Activated B cell treated with CpG ODN at 0.5 μM for 24 hours (primary cell): ENCODE results near the gene CHD5. TPM values are rescaled to one million over a fixed set of nuclear protein-coding genes. Genes with fewer than 3 reads are reported as not detected.

Experiments used
- ATAC-seq: fragments of 200-7000 bp; cut with Tn5 transposase; one replicate; pipeline ENCODE4 v1.10.0; 2021; ENCODE audit warnings: low read depth, mild to moderate bottlenecking, moderate library complexity
- CTCF ChIA-PET: fragments of 350-600 bp; sonication (Branson Sonifier 250); formaldehyde crosslinking; loops from one replicate; lab custom pipeline; 2021; ENCODE audit warnings: antibody characterized with exemption; lab: Charles Lee
- POLR2A ChIA-PET: fragments of 350-600 bp; sonication (Branson Sonifier 250); formaldehyde crosslinking; loops from one replicate; lab custom pipeline; 2021; ENCODE audit warnings: antibody characterized with exemption; lab: Charles Lee
- DNase-seq: peaks from one replicate; pipeline ENCODE4 v3.0.0; 2022
- H3K27ac Mint-ChIP-seq: one replicate; pipeline ENCODE4 v1.8.0; 2020; ENCODE audit warnings: mixed read lengths
- H3K27me3 Mint-ChIP-seq: one replicate; pipeline ENCODE4 v1.8.0; 2021; ENCODE audit warnings: mixed read lengths
- H3K36me3 Mint-ChIP-seq: one replicate; pipeline ENCODE4 v1.8.0; 2021; ENCODE audit warnings: low read depth, mixed read lengths
- H3K4me1 Mint-ChIP-seq: one replicate; pipeline ENCODE4 v1.8.0; 2021; ENCODE audit warnings: mixed read lengths
- H3K4me3 Mint-ChIP-seq: one replicate; pipeline ENCODE4 v1.8.0; 2020; ENCODE audit warnings: mild to moderate bottlenecking, mixed read lengths
- H3K9me3 Mint-ChIP-seq: one replicate; pipeline ENCODE4 v1.8.0; 2020; ENCODE audit warnings: mixed read lengths
- CTCF ChIP-seq: fragments of 200-600 bp; IDR thresholded peaks from one replicate; pipeline ENCODE4 v1.8.0; 2022; ENCODE audit warnings: antibody characterized with exemption, mild to moderate bottlenecking
- intact Hi-C: fragments of 100-400 bp; cut with micrococcal nuclease; formaldehyde crosslinking; loops from one replicate; pipeline ENCODE4 v1.15.1; 2024
- total RNA-seq: library from RNA; stranded (reverse); gene quantifications from 2 replicates; pipeline ENCODE4 v1.2.3, GENCODE V29; 2022

Gene CHD5
- total RNA-seq, 1 donor from 2014 or later: 0.31 TPM

- H3K4me1 Mint-ChIP-seq: peaks cover 6% of the 10 kb centered on the region
- no peaks in the 10 kb centered on the region for H3K36me3 Mint-ChIP-seq
- DNase-seq (no peak), ATAC-seq (no peak)
- no peaks in the 10 kb centered on the region for H3K9me3 Mint-ChIP-seq
- intact Hi-C loops: no loop called here
- H3K27me3 Mint-ChIP-seq: peaks cover 9% of the 10 kb centered on the region
- no peak for TF ChIP-seq CTCF
- H3K27ac Mint-ChIP-seq: no peak overlapping the region
- H3K4me3 Mint-ChIP-seq: no peak overlapping the region
- POLR2A ChIA-PET: no interaction called here
- CTCF ChIA-PET: no interaction called here
Measured at GRCh38 chr1:6152882-6153281, 27.2 kb downstream of the CHD5 start.

- no peak for TF ChIP-seq CTCF
- no peaks in the 10 kb centered on the region for H3K9me3 Mint-ChIP-seq
- no peak overlapping the region for H3K27ac Mint-ChIP-seq
- DNase-seq (no peak), ATAC-seq (no peak)
- peaks cover 10% of the 10 kb centered on the region for H3K27me3 Mint-ChIP-seq
- intact Hi-C loops: no loop called here
- CTCF ChIA-PET: no interaction called here
- H3K4me1 Mint-ChIP-seq: peaks cover 7% of the 10 kb centered on the region
- no peaks in the 10 kb centered on the region for H3K36me3 Mint-ChIP-seq
- POLR2A ChIA-PET: no interaction called here
- H3K4me3 Mint-ChIP-seq: no peak overlapping the region
Measured at GRCh38 chr1:6152181-6152580, 27.9 kb downstream of the CHD5 start.

GRCh38 chr1:6151291-6151822 is 28.8 kb downstream of the CHD5 start:
- no peak for ATAC-seq
- Mint-ChIP-seq H3K4me3 (no peak overlapping the region), H3K4me1 (peaks cover 7% of the 10 kb centered on the region), H3K27me3 (peaks cover 14% of the 10 kb centered on the region), H3K27ac (no peak overlapping the region), H3K9me3 (no peaks in the 10 kb centered on the region), H3K36me3 (no peaks in the 10 kb centered on the region)
- DNase-seq: no peak
- TF ChIP-seq CTCF: no peak
- ChIA-PET POLR2A (no interaction called here), CTCF (no interaction called here)
- intact Hi-C loops: no loop called here

- ChIA-PET POLR2A (no interaction called here), CTCF (no interaction called here)
- H3K4me3 Mint-ChIP-seq: no peak overlapping the region
- peaks cover 16% of the 10 kb centered on the region for H3K27me3 Mint-ChIP-seq
- TF ChIP-seq CTCF: no peak
- H3K4me1 Mint-ChIP-seq: peaks cover 7% of the 10 kb centered on the region
- no peak for DNase-seq
- H3K27ac Mint-ChIP-seq: no peak overlapping the region
- ATAC-seq: no peak
- H3K9me3 Mint-ChIP-seq: no peaks in the 10 kb centered on the region
- intact Hi-C loops: no loop called here
- no peaks in the 10 kb centered on the region for H3K36me3 Mint-ChIP-seq
Measured at GRCh38 chr1:6150006-6150938, 29.8 kb downstream of the CHD5 start.

GRCh38 chr1:6149597-6149996 is 30.5 kb downstream of the CHD5 start:
- Mint-ChIP-seq H3K36me3 (no peaks in the 10 kb centered on the region), H3K27ac (no peak overlapping the region), H3K4me1 (peaks cover 7% of the 10 kb centered on the region), H3K9me3 (no peaks in the 10 kb centered on the region), H3K27me3 (peaks cover 16% of the 10 kb centered on the region), H3K4me3 (no peak overlapping the region)
- POLR2A ChIA-PET: no interaction called here
- no peak for TF ChIP-seq CTCF
- no peak for ATAC-seq
- CTCF ChIA-PET: no interaction called here
- intact Hi-C loops: no loop called here
- DNase-seq: no peak
